H1 (cell line): Measurements from ENCODE around the gene MCHR1. TPM values are rescaled to one million over a fixed set of nuclear protein-coding genes. Genes with fewer than 3 reads are reported as not detected.

ENCODE experiments used
- CEBPB ChIP-seq: IDR thresholded peaks from 2 replicates; pipeline ENCODE4 v1.6.1; 2012; ENCODE audit warnings: low read depth, low read length
- EP300 ChIP-seq, 2 experiments: IDR thresholded peaks; 1 replicate in 1 of 2; 2 replicates in 1 of 2; pipeline ENCODE4 v1.6.1; 2011 to 2012; ENCODE audit warnings: low read depth in 2 of 2, low read length in 2 of 2, mild to moderate bottlenecking in 2 of 2, borderline replicate concordance in 1 of 2, inconsistent platforms in 1 of 2, moderate library complexity in 1 of 2
- KDM5A ChIP-seq: fragments of 200-600 bp; IDR thresholded peaks from 2 replicates; pipeline ENCODE4 v1.7.1; 2012; ENCODE audit warnings: mild to moderate bottlenecking, low read length, inconsistent platforms, mixed read lengths
- POU5F1 ChIP-seq: IDR thresholded peaks from 2 replicates; pipeline ENCODE4 v1.6.1; 2011; ENCODE audit warnings: low read depth, mild to moderate bottlenecking, low read length, moderate library complexity
- SAP30 ChIP-seq: fragments of 300-600 bp; sonication (generic); IDR thresholded peaks from 2 replicates; pipeline ENCODE4 v1.7.1; 2012; ENCODE audit warnings: low read length, moderate library complexity, mild to moderate bottlenecking, inconsistent platforms; ENCODE audit not compliant: insufficient read depth, insufficient replicate concordance
- TBP ChIP-seq: IDR thresholded peaks from 2 replicates; pipeline ENCODE4 v1.6.1; 2011; ENCODE audit warnings: low read depth, low read length, improper control_type of control experiment
- TCF12 ChIP-seq: IDR thresholded peaks from 2 replicates; pipeline ENCODE4 v1.6.1; 2011; ENCODE audit warnings: low read depth, mild to moderate bottlenecking, low read length
- polyA plus RNA-seq, 7 experiments: library from polyadenylated mRNA; depleted of rRNA in 3 of 7; stranded (reverse) in 5 of 7; unstranded in 2 of 7; fragments of >200 nt in 5 of 7; fragments of 200-250 nt in 2 of 7; gene quantifications; 1 replicate in 5 of 7; 2 replicates in 1 of 7; 4 replicates in 1 of 7; pipeline versions ENCODE4 v1.2.1 to v1.2.3, GENCODE V29; 2011 to 2013; ENCODE audit warnings: missing spikeins in 2 of 7, mixed read lengths in 2 of 7
- total RNA-seq: library from RNA; stranded (reverse); fragmentation: NEBNext Ultra II Directional; extraction: Animal tissue kit (Norgen Biotek cat#: 25700); gene quantifications from 2 replicates; pipeline ENCODE4 v1.2.1, GENCODE V29; 2021
- TF ChIP-seq, protein P1 (sequence below): fragments of 300-600 bp; sonication (generic); IDR thresholded peaks from 2 replicates; pipeline ENCODE4 v1.7.1; 2012; ENCODE audit warnings: low read length, moderate library complexity, mild to moderate bottlenecking, inconsistent platforms; ENCODE audit not compliant: insufficient replicate concordance
- TF ChIP-seq, protein P2 (sequence below): IDR thresholded peaks from 2 replicates; pipeline ENCODE4 v1.6.1; 2011; ENCODE audit warnings: low read length, improper control_type of control experiment

The MCHR1 gene
- total and polyA plus RNA-seq, 2 of the 8 experiments (the other 6 are each of a cell fraction or from before 2014, with no cell fraction given) = 0.91 to 7.6 TPM

DNA sequence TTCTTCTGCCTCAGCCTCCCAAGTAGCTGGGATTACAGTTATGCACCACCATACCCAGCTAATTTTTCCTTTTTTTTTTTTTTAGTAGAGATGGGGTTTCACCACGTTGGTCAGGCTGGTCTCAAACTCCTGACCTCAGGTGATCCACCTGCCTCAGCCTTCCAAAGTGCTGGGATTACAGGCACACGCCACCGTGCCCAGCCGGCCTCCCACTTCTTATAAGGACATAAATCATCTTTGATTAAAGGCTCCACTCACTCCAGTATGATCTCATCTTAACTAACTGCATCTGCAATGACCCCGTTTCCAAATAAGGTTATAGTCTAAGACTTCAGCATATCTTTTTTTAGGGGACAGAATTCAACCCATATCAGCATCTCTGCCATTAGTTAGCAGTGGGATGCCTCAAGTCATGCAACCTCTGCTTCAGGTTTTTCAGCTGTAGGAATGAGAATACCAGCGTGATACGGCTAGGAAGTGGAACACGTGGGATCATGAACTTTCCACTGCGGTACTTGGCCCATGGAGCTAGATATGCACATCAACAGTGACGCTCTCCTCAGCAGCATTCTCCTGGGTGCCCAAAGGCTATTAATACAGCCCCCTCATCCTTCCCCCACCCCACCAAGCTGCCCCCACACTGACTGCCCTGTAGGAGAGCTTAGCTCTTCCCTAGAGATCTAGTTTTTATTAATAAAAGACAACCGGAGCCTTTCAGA lies 41.4 kb downstream of the MCHR1 start (continued):
- TF ChIP-seq, protein P1, sequence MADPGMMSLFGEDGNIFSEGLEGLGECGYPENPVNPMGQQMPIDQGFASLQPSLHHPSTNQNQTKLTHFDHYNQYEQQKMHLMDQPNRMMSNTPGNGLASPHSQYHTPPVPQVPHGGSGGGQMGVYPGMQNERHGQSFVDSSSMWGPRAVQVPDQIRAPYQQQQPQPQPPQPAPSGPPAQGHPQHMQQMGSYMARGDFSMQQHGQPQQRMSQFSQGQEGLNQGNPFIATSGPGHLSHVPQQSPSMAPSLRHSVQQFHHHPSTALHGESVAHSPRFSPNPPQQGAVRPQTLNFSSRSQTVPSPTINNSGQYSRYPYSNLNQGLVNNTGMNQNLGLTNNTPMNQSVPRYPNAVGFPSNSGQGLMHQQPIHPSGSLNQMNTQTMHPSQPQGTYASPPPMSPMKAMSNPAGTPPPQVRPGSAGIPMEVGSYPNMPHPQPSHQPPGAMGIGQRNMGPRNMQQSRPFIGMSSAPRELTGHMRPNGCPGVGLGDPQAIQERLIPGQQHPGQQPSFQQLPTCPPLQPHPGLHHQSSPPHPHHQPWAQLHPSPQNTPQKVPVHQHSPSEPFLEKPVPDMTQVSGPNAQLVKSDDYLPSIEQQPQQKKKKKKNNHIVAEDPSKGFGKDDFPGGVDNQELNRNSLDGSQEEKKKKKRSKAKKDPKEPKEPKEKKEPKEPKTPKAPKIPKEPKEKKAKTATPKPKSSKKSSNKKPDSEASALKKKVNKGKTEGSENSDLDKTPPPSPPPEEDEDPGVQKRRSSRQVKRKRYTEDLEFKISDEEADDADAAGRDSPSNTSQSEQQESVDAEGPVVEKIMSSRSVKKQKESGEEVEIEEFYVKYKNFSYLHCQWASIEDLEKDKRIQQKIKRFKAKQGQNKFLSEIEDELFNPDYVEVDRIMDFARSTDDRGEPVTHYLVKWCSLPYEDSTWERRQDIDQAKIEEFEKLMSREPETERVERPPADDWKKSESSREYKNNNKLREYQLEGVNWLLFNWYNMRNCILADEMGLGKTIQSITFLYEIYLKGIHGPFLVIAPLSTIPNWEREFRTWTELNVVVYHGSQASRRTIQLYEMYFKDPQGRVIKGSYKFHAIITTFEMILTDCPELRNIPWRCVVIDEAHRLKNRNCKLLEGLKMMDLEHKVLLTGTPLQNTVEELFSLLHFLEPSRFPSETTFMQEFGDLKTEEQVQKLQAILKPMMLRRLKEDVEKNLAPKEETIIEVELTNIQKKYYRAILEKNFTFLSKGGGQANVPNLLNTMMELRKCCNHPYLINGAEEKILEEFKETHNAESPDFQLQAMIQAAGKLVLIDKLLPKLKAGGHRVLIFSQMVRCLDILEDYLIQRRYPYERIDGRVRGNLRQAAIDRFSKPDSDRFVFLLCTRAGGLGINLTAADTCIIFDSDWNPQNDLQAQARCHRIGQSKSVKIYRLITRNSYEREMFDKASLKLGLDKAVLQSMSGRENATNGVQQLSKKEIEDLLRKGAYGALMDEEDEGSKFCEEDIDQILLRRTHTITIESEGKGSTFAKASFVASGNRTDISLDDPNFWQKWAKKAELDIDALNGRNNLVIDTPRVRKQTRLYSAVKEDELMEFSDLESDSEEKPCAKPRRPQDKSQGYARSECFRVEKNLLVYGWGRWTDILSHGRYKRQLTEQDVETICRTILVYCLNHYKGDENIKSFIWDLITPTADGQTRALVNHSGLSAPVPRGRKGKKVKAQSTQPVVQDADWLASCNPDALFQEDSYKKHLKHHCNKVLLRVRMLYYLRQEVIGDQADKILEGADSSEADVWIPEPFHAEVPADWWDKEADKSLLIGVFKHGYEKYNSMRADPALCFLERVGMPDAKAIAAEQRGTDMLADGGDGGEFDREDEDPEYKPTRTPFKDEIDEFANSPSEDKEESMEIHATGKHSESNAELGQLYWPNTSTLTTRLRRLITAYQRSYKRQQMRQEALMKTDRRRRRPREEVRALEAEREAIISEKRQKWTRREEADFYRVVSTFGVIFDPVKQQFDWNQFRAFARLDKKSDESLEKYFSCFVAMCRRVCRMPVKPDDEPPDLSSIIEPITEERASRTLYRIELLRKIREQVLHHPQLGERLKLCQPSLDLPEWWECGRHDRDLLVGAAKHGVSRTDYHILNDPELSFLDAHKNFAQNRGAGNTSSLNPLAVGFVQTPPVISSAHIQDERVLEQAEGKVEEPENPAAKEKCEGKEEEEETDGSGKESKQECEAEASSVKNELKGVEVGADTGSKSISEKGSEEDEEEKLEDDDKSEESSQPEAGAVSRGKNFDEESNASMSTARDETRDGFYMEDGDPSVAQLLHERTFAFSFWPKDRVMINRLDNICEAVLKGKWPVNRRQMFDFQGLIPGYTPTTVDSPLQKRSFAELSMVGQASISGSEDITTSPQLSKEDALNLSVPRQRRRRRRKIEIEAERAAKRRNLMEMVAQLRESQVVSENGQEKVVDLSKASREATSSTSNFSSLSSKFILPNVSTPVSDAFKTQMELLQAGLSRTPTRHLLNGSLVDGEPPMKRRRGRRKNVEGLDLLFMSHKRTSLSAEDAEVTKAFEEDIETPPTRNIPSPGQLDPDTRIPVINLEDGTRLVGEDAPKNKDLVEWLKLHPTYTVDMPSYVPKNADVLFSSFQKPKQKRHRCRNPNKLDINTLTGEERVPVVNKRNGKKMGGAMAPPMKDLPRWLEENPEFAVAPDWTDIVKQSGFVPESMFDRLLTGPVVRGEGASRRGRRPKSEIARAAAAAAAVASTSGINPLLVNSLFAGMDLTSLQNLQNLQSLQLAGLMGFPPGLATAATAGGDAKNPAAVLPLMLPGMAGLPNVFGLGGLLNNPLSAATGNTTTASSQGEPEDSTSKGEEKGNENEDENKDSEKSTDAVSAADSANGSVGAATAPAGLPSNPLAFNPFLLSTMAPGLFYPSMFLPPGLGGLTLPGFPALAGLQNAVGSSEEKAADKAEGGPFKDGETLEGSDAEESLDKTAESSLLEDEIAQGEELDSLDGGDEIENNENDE = no peak
- no peak for TF ChIP-seq KDM5A
- TF ChIP-seq POU5F1 = no peak
- TF ChIP-seq EP300 (IDR thresholded peaks at IDR 0.05; ENCODE audit: borderline replicate concordance in 1 of 2, low read depth in 2 of 2, low read length in 2 of 2) = no peak
- TF ChIP-seq SAP30 = no peak
- TF ChIP-seq TBP = no peak
- TF ChIP-seq CEBPB = no peak
- TF ChIP-seq, protein P2, sequence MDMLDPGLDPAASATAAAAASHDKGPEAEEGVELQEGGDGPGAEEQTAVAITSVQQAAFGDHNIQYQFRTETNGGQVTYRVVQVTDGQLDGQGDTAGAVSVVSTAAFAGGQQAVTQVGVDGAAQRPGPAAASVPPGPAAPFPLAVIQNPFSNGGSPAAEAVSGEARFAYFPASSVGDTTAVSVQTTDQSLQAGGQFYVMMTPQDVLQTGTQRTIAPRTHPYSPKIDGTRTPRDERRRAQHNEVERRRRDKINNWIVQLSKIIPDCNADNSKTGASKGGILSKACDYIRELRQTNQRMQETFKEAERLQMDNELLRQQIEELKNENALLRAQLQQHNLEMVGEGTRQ = no peak
- TF ChIP-seq TCF12 = no peak
